Measurements from ENCODE around the gene DDX39B. TPM values are rescaled to one million over a fixed set of nuclear protein-coding genes. Genes with fewer than 3 reads are reported as not detected.

The DDX39B gene
- total and polyA plus RNA-seq, 2 of the 4 experiments (the other 2 are of a cell fraction), result 371 to 796 TPM

- H3K36me3 ChIP-seq (ENCODE audit: control insufficient read depth, insufficient read depth, low read length), result no peaks in the 10 kb centered on the region
- ATAC-seq (ENCODE audit: low read depth) (no peak), DNase-seq (no peak)
- H3K18ac ChIP-seq (ENCODE audit: low read depth, low read length), result no peak overlapping the region
- intact Hi-C loops (cut with micrococcal nuclease) (no loop called here), dilution Hi-C loops (cut with HindIII; ENCODE audit: low sequenced_read_pairs, unreplicated experiment) (no loop called here), in situ Hi-C loops (cut with MboI; ENCODE audit: low sequenced_read_pairs) (no loop called here)
- no peak overlapping the region for H4K5ac ChIP-seq (ENCODE audit: low read depth, low read length)
- H2BK120ac ChIP-seq (ENCODE audit: low read depth, low read length), result no peak overlapping the region
- H3K27ac ChIP-seq (ENCODE audit: insufficient read depth, low read length), result no peak overlapping the region
- no peak overlapping the region for H3K4me3 ChIP-seq (ENCODE audit: insufficient read depth, low read depth, low read length)
- no peak overlapping the region for H2BK15ac ChIP-seq (ENCODE audit: low read depth, low read length)
- no CpG with 5 or more reads among the region's 1 CpG for WGBS, 2 experiments (ENCODE audit: extremely low coverage in 2 of 2, insufficient read length in 1 of 2)
- H3K4ac ChIP-seq (ENCODE audit: low read depth, low read length), result no peak overlapping the region
- H3K14ac ChIP-seq (replicated peaks; ENCODE audit: low read depth, low read length), result no peak overlapping the region
- H3K9me3 ChIP-seq (ENCODE audit: control insufficient read depth, insufficient read depth, low read length), result no peaks in the 10 kb centered on the region
- no peak overlapping the region for H2BK5ac ChIP-seq (ENCODE audit: low read depth, low read length, poor library complexity, severe bottlenecking)
- H3K9ac ChIP-seq (ENCODE audit: low read depth, low read length), result no peak overlapping the region
- H3K27me3 ChIP-seq (ENCODE audit: control insufficient read depth, insufficient read depth, low read length), result peaks cover 31% of the 10 kb centered on the region
- H3K56ac ChIP-seq (ENCODE audit: extremely low read depth, insufficient read depth, low read length), result no peak overlapping the region
- no peak overlapping the region for H2AK5ac ChIP-seq (ENCODE audit: low read depth, low read length)
- H3K9me1 ChIP-seq (ENCODE audit: insufficient read depth, low read length), result no peaks in the 10 kb centered on the region
- no peak overlapping the region for H4K8ac ChIP-seq (ENCODE audit: low read depth in 2 of 2, low read length in 2 of 2)
- ChIA-PET CTCF (interaction anchor here (0.7 kb wide), 1 partner anchor 607 kb away, joined by 3 read pairs; no protein-coding TSS in a partner anchor), POLR2A (ENCODE audit: unreplicated experiment) (interaction anchor here (0.6 kb wide), 1 partner anchor 69 kb away, joined by 5 read pairs; no protein-coding TSS in a partner anchor)
- H3K4me2 ChIP-seq (ENCODE audit: low read depth, low read length), result no peak overlapping the region
- H3K23ac ChIP-seq (ENCODE audit: low read depth, low read length), result no peak overlapping the region
- no peak for TF ChIP-seq USF2 (IDR thresholded peaks at IDR 0.05; ENCODE audit: low read depth, low read length)
- no peak for TF ChIP-seq FOS (IDR thresholded peaks at IDR 0.05; ENCODE audit: low read depth, low read length)
- no peak for TF ChIP-seq CHD1 (IDR thresholded peaks at IDR 0.05; ENCODE audit: low read depth, low read length)
- no peak for TF ChIP-seq RFX5 (IDR thresholded peaks at IDR 0.05; ENCODE audit: low read depth, low read length)
- TF ChIP-seq CTCF (conservative IDR thresholded peaks at IDR 0.05; ENCODE audit: low read depth, low read length), result no peak
- no peak for TF ChIP-seq MAZ (IDR thresholded peaks at IDR 0.05; ENCODE audit: borderline replicate concordance, low read depth, low read length)
- no peak for TF ChIP-seq ELK1 (IDR thresholded peaks at IDR 0.05; ENCODE audit: borderline replicate concordance, low read depth, low read length)
- no peak for TF ChIP-seq POLR2A (IDR thresholded peaks at IDR 0.05; ENCODE audit: low read depth, low read length)
- no peak for TF ChIP-seq MAFK (IDR thresholded peaks at IDR 0.05; ENCODE audit: low read depth, low read length)
- TF ChIP-seq NFE2L2 (IDR thresholded peaks at IDR 0.05; ENCODE audit: low read depth, low read length), result no peak
- H2BK20ac ChIP-seq (ENCODE audit: low read depth, low read length), result no peak overlapping the region
- H2AK9ac ChIP-seq (replicated peaks; ENCODE audit: low read depth, low read length, poor library complexity), result no peak overlapping the region
- no peaks in the 10 kb centered on the region for H3K4me1 ChIP-seq (ENCODE audit: control insufficient read depth, insufficient read depth, low read length)
- no peaks in the 10 kb centered on the region for H4K20me1 ChIP-seq (ENCODE audit: insufficient read depth, low read length)
- no peaks in the 10 kb centered on the region for H3K79me1 ChIP-seq (ENCODE audit: low read depth in 1 of 2, low read length in 2 of 2)
- no peak overlapping the region for H4K91ac ChIP-seq (ENCODE audit: insufficient read depth, low read depth, low read length)
- no TSS peak for BruUV-seq (replicated peaks)
- no peak overlapping the region for H2AFZ ChIP-seq (replicated peaks; ENCODE audit: low read length, poor library complexity)
Observed at GRCh38 chr6:31569861-31570536, 28.2 kb upstream of the DDX39B start.
